Fibroblast of pulmonary artery (primary cell): Measurements from ENCODE around the gene HLCS.

Source experiments
- DNase-seq: peaks from one replicate; pipeline ENCODE4 v3.0.0-alpha.2; 2010; ENCODE audit warnings: low read depth
- H3K4me3 ChIP-seq: replicated peaks from 2 replicates; pipeline ENCODE4 v1.5.1; 2011; ENCODE audit warnings: low read depth, mild to moderate bottlenecking, control low read depth, low read length, moderate library complexity
- TF ChIP-seq, protein P1 (sequence below): IDR thresholded peaks from 2 replicates; pipeline ENCODE4 v1.5.1; 2011; ENCODE audit warnings: mild to moderate bottlenecking, control low read depth, low read length, inconsistent platforms; ENCODE audit errors: missing control alignments

The HLCS gene

DNA sequence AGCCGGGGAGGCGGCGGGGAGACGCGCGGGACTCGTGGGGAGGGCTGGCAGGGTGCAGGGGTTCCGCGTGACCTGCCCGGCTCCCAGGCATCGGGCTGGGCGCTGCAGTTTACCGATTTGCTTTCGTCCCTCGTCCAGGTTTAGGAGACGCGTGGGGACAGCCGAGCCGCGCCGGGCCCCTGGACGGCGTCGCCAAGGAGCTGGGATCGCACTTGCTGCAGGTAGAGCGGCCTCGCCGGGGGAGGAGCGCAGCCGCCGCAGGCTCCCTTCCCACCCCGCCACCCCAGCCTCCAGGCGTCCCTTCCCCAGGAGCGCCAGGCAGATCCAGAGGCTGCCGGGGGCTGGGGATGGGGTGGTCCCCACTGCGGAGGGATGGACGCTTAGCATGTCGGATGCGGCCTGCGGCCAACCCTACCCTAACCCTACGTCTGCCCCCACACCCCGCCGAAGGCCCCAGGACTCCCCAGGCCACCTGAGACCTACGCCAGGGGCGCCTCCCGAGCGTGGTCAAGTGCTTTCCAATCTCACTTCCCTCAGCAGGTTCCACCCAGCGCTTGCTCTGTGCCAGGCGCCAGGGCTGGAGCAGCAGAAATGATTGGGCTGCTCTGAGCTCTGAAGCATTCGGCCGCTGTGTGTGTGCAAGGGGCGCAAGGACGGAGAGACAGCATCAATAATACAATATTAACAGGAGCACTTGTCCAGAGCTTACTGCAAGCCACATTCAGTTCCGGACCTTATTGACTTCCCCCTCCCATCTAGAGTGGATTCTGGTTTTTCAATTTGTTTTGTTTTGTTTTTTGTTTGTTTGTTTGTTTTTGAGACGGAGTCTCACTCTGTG, 257.2 kb downstream of the HLCS start:
- H3K4me3 ChIP-seq: no peak overlapping the region
- DNase-seq: no peak
- TF ChIP-seq, protein P1, sequence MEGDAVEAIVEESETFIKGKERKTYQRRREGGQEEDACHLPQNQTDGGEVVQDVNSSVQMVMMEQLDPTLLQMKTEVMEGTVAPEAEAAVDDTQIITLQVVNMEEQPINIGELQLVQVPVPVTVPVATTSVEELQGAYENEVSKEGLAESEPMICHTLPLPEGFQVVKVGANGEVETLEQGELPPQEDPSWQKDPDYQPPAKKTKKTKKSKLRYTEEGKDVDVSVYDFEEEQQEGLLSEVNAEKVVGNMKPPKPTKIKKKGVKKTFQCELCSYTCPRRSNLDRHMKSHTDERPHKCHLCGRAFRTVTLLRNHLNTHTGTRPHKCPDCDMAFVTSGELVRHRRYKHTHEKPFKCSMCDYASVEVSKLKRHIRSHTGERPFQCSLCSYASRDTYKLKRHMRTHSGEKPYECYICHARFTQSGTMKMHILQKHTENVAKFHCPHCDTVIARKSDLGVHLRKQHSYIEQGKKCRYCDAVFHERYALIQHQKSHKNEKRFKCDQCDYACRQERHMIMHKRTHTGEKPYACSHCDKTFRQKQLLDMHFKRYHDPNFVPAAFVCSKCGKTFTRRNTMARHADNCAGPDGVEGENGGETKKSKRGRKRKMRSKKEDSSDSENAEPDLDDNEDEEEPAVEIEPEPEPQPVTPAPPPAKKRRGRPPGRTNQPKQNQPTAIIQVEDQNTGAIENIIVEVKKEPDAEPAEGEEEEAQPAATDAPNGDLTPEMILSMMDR: no peak

DNA sequence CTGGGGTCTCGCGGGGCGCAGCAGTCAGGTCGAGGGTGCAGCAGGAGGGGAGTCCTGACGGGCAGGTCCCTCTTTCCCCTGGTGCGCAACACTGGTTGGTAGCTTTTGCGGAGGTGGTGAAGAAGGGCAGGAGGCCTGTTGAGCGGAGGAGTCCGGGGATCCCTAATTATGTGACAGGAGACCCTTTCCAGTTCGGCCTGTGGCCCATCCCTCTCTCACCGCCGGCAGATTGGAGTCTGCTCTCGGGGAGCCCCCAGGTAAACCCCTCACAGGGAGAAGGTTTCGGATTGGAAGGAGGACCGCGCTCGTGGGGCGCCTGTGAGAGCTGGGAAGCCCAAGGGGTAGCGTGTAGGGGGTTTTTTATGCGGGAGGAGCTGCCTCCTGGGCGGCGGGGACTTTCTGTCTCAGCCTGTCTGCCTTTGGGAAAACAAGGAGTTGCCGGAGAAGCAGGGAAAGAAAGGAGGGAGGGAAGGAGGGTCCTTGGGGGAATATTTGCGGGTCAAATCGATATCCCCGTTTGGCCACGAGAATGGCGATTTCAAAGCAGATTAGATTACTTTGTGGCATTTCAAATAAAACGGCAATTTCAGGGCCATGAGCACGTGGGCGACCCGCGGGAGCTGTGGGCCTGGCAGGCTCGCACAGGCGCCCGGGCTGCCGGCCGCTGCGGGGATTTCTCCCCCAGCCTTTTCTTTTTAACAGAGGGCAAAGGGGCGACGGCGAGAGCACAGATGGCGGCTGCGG, 258.0 kb downstream of the HLCS start:
- H3K4me3 ChIP-seq: no peak overlapping the region
- no peak for DNase-seq
- TF ChIP-seq, protein P1: no peak

DNA sequence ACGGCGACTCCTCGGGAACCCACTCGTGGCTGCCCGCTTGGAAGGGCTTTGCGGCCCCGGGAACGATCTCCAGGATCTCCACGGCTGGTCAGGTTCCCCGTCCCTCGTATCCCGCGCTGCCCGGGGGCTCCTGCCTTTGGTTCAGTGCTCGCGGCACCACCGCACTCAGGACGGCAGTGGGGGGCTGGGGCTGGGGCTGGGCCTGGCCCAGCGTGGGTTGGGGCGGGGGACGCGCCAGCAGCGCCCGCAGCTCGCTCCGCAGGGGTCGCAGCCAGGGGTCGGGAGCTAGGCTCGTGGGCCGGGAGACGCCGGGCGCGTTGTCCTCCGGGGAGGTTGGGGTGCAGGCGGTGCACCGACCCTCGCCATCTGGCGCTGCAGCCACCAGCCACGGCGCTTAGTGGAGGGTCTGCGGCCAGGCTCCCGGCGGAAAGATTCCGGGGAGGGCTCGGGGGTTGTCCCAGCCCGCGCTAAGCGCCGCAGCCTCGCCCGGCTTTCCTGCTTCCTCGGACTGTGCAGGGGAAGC, 258.6 kb downstream of the HLCS start:
- no peak overlapping the region for H3K4me3 ChIP-seq
- TF ChIP-seq, protein P1: no peak
- no peak for DNase-seq

DNA sequence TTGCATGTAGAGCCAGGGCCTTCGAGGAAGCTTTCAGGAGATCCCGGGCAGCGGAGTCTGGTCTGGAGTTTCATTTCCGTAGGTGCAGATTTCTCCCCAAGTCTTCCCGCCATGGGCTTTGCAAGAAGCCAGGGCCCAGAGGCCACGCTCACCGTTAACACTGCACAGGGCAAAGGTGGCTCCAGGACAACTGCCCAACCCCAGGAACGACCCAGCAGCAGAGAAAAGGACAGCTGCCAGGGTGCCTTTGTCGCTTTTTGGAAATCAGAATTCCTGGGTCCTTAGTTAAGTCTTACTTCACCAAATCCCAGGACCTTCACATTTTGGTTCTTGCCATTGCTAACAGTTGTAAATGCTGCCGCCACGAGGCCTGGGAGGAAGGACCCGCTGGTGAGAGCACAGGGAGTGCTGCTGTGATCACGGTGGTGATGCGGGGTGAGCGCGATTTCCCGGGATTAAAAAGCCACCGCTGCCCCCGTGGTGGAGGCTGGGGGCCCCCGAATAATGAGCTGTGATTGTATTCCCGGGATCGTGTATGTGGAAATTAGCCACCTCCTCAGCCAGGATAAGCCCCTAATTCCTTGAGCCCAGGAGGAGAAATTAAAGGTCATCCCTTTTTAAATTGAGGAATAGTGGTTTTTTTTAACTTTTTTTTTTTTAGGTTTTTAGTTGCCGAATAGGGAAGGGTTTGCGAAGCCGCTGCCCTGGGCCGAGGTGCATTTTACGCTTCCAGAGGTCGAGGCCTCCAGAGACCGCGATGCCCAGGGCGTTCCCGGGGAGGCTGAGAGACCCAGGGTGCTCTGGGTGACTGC, 259.3 kb downstream of the HLCS start:
- DNase-seq: peak; percentile 29
- TF ChIP-seq, protein P1: peak; percentile 12
- no peak overlapping the region for H3K4me3 ChIP-seq

DNA sequence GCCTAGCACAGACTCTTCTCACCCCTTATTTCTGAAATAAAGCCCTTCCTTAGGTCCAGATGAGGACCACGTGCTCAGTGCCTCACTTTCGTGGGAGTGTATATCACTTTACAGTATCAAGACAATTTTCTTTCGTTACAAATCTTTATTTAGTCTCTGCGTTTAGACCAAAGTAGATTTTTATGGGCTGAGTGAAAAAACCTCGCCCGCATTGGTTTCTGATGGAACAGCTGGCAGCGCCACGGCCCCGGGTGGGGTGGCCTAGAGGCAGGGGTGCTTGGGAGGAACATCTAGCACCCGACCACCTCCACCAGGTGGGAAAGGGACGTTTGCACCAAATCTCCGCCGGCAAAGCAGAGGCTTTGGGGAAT, 260.0 kb downstream of the HLCS start:
- no peak overlapping the region for H3K4me3 ChIP-seq
- TF ChIP-seq, protein P1: no peak
- DNase-seq: no peak

DNA sequence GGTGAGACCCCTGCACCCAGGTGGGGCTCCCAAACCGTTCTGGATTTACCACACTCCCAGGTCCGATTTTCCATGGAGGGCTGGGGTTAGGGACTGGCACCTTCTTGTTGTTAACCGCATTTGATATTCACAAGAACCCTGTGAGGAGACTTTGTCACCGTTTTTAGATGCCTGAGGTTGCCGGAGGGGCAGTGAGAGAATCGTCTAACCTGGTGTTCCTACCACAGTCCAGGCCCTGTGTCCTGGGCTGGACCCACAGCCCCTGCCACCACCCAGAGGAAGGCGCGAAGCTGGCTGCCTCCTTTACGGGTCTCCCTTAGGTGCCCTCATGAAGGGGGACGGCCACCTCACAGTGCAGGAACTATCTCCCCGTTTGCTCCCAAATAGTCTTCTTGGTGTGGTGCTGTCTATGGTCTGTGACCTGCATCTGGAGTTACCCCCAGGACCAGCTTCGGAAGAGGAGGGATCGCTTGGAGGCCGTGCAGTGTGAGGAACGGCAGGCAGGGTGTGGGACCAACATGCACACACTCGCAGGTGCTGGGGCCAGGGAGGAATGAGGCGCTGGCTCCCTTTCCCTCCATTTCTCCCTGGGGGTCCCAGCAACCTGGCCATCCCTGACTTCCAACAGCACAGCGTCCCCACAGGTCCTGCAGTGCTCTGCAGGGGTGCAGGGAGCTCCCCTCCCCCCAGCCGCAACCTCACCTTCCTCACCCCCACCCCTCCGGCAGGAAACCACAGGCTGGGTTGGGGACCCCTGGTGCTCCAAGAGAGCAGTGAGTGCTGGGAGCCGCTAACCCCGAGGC, 260.6 kb downstream of the HLCS start:
- no peak overlapping the region for H3K4me3 ChIP-seq
- TF ChIP-seq, protein P1: no peak
- no peak for DNase-seq
